Smooth muscle cell of bladder (primary cell): Measurements from ENCODE around the gene GREM1. TPM values are rescaled to one million over a fixed set of nuclear protein-coding genes. Genes with fewer than 3 reads are reported as not detected.

Experiments
- total RNA-seq: library from RNA; depleted of rRNA; stranded (reverse); fragments of >200 nt; gene quantifications from 2 replicates; pipeline ENCODE4 v1.2.3, GENCODE V29; 2014

The GREM1 gene
- total RNA-seq: 307 and 558 TPM in 2 replicates

DNA sequence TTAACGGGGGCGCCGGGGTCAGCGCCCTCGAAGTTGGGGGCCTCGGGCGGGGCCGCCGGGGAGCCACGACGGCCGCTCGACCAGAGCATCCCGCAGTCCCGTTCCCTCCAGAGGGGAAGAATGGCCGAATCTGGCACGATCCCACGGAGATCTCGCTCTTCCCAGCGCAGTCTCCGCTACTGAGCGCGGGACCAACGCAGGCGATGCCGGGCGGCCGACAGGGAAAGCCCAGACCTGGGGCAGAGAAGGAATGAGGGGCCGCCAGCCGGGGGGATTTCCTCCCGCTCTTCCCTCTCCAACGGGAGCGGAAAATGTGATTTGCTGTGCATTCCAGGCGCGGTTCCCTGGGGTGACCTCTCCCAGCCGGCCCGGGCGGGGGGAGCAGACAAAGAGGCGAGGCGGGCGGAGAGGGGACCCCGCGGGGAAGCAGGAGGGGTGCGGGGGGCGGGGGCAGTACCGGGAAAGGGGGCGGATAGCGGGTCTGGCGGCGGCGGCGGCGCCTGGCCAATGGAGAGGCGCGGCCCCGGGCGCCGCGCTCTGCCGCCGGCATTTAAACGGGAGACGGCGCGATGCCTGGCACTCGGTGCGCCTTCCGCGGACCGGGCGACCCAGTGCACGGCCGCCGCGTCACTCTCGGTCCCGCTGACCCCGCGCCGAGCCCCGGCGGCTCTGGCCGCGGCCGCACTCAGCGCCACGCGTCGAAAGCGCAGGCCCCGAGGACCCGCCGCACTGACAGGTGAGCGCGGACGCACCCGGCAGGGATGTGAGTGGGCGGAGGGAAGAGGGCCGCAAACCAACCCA lies at the start of gene GREM1:
TSS of gene GREM1 (plus strand) at position 579 of the 801 bp plus-strand sequence. CDS start 12,687 bp downstream, outside the sequence.

Other genes starting within 250 kb of the GREM1 start
- gene GOLGA8N, start 124.5 kb upstream of the GREM1 start, total RNA-seq: 3.1 and 4.4 TPM in 2 replicates
- gene ARHGAP11A, start 102.5 kb upstream of the GREM1 start, total RNA-seq: 4.8 and 6.0 TPM in 2 replicates
- 9.1 and 13.7 TPM in 2 replicates for gene SCG5, start 76.3 kb upstream of the GREM1 start, total RNA-seq